Measurements from ENCODE around the gene PCDHGA4.

- no peak for TF ChIP-seq ZFP3 (CRISPR knock-in tag; IDR thresholded peaks at IDR 0.05)
- no peak for TF ChIP-seq SNAI2 (CRISPR knock-in tag; IDR thresholded peaks at IDR 0.05)
- TF ChIP-seq PATZ1 (CRISPR knock-in tag; IDR thresholded peaks at IDR 0.05; ENCODE audit: borderline replicate concordance): no peak
- TF ChIP-seq TCF4 (CRISPR knock-in tag; IDR thresholded peaks at IDR 0.05; ENCODE audit: borderline replicate concordance): no peak
- TF ChIP-seq TOX (CRISPR knock-in tag; IDR thresholded peaks at IDR 0.05; ENCODE audit: borderline replicate concordance): no peak
- no peak for TF ChIP-seq OSR1 (CRISPR knock-in tag; IDR thresholded peaks at IDR 0.05)
- no peak for TF ChIP-seq ZC3H10 (CRISPR knock-in tag; IDR thresholded peaks at IDR 0.05)
- no peak for TF ChIP-seq BACH2 (CRISPR knock-in tag; IDR thresholded peaks at IDR 0.05; ENCODE audit: borderline replicate concordance)
- no peak for TF ChIP-seq CSDC2 (CRISPR knock-in tag; IDR thresholded peaks at IDR 0.05)
- TF ChIP-seq ZNF565 (CRISPR knock-in tag; conservative IDR thresholded peaks at IDR 0.05; ENCODE audit: low read depth): no peak
- no peak for TF ChIP-seq ZFP30 (CRISPR knock-in tag; IDR thresholded peaks at IDR 0.05)
- TF ChIP-seq GLIS3 (CRISPR knock-in tag; IDR thresholded peaks at IDR 0.05): no peak
- TF ChIP-seq ARNTL (CRISPR knock-in tag; IDR thresholded peaks at IDR 0.05; ENCODE audit: borderline replicate concordance, low read depth): no peak
These were observed 34.6 kb downstream of the PCDHGA4 start for GRCh38 chr5:141389153-141390042.

Measured in SK-N-SH treated with all-trans-retinoic acid at 6 μM for 48 hours (cell line).